OCI-M2 (cell line): Measurements from ENCODE around the gene TRDN.

ENCODE experiments used
- DNase-seq: peaks from one replicate; lab custom pipeline; 2025; ENCODE audit not compliant: unreplicated experiment; lab: John Stamatoyannopoulos, UW

Gene TRDN

DNA sequence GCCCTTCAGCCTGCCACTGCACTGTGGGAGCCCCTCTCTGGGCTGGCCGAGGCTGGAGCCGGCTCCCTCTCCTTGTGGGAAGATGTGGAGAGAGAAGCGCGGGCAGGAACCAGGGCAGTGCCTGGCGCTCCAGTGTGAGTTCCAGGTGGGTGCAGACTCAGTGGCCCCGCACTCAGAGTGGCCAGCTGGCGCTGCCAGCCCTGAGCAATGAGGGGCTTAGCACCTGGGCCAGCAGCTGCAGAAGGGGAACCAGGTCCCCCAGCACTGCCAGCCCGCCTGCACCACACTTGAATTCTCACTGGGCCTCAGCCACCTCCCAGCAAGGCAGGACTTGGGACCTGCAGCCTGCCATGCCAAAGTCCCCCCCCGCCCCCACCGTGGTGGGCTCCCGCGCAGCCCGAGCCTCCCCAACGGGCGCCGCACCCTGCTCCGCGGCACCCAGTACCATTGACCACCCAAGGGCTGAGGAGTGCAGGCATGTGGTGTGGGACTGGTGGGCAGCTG is 434.8 kb downstream of the TRDN start:
- no peak for DNase-seq

DNA sequence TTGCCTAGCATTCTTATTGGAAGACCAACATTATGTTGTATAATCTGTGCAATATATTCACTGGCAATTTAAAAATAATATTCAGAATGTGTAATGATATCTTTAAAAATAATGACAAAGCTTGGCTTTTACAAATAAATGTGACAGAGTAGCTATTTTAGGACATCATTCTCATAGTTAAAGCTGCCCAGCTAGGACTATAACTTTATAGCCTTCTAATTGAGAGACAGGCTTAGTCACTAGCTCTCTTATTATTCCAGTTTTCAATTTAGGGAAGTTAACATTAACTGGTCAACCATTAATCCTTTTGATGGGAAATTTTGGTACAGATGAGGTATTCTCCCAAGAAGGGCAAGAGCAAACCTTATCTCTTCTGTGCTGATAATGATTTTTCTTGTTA is 443.5 kb downstream of the TRDN start:
- no peak for DNase-seq

DNA sequence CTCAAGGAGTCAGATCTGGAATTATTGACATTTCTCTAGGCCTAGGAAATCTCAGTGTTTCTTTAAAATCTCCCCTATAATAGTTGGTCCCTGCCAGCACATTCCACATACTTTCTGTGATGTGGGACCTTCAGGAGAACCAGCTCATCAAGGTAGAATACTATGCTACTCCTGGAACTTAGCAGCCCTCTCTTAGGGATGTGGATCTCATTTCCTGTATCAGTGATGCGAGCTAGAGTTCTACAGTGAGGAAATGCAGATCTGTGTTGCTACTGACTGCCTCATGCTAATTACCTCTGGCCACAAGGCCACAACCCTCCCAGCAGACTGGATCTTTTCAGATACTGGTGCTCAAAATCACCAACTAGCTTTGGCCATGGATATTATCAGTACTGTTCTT is 446.9 kb downstream of the TRDN start:
- DNase-seq: no peak

DNA sequence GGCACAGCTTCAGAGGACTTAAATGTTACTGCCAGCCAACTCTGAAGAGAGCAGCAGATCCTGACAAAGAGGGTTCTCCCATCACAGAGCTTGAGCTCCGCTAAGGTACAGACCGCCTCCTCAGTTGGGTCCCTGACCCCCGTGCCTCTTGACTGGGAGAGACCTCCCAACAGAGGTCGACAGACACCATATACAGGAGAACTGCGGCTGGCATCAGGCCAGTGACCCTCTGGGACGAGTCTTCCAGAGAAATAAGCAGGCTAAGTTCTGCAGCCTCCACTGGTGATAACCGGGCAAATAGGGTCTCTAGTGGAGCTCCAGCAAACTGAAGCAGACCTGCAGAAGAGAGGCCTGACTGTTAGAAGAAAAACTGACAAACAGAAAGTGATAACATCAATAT is 453.8 kb downstream of the TRDN start:
- DNase-seq: no peak

- no peak for DNase-seq
These were observed 460.0 kb downstream of the TRDN start for GRCh38 chr6:123176706-123177105.

DNA sequence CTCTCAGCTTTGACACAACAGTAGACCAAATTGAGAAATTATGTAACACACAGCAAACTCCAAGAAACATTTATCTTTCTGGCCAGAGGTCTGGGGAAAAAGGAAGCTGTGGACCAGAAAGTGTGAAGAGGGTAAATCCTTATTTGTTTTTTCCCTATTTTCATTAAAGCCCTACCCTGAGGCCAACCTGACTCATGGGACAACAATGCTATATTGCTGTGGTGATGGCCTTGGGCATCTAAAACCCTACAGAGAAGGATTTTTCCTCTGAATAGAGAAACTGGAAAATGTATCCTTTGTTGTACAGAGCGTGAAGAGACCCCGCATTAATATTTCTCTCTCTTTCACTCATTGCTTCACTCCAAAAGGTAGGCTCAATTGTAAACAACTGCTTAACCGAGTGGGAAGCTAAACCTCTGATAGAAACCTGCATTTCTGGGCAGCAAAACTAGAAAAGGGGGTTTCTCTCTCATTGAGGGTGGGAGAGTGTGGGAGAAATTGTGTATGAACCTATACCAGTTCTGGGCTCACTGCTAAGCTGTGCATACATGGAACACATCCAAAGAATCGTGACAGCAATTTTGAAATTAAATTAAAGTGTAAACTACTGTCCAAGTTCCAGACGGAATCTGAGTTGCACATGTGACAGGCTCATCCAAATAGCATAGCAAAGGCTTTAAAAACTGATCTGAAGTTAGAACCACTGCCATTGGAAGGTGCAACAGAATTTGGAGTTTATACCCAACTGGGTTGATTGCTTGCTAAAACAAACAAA is 465.2 kb downstream of the TRDN start:
- DNase-seq: no peak

GRCh38 chr6:123169774-123170095 is 467.0 kb downstream of the TRDN start:
- no peak for DNase-seq

DNA sequence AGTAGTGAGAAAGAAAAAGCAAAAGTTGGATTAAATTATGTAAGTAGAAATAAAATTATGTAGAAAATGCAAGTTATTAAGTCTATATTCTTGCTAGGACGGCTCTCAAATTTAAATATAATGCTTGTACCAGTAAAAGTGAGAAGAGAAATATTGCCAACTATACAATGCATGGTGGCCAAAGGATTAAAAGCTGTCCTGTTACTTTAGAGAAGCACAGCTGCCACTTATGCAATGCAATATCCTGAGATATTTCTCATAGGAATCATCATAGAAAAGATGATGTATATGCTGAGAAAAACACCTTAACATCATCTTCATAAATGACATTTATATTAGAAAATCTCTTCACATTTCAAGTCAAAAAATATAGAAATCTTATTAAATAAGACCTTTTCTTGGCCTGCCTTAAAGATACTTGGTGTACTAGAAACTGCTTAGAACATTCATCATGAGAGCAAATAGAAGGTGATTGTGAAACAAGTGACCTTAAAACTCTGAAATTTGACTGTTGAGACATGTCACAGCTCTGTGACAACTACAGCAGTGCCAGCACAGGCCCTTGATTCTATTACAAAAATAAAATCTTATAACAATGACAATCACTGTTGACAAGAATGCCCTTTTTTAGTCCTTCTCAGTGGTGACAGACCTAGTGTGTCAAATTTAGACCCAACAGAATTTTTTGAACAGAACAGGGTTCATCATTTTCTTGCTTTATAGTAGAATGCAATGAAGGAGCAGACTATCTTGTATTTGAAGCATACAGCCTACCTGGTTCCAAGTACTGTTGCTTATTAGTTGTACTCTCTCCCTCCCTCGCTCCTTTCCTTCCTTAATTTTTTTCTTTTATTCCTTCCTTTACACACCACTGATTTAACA is 467.6 kb downstream of the TRDN start:
- DNase-seq: no peak

DNA sequence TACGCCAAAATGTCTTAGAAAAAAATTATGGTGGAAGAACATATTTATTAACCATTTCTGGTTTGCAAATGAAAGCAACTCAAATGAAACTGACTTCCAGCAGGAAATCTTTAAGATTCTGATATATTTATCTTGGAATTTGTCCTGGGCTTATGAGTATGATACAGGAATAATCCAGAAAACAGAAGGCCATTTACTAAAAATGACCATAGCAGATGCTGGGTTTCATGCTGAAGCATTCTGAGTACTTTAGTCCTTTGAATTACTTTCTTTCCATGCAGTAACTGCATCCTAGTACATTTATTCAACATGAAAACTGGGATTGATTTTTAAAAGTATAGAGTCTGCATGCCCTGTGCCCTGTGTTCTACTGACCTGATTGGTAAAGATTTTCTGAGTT is 468.3 kb downstream of the TRDN start:
- DNase-seq: no peak
